Stimulated activated CD8-positive, alpha-beta memory T cell treated with anti-CD3 and anti-CD28 coated beads, Interleukin-4, amount 100 ng/mL, for 48 hours (primary cell): ENCODE results near the gene IL1RAP.

ENCODE experiments used
- DNase-seq: peaks from one replicate; pipeline ENCODE4 v3.0.0-alpha.2; 2020

The IL1RAP gene

GRCh38 chr3:190581041-190581541 lies 67.2 kb downstream of the IL1RAP start:
- DNase-seq, result no peak

- no peak for DNase-seq
These were observed 68.8 kb downstream of the IL1RAP start for GRCh38 chr3:190582667-190583066.

DNA sequence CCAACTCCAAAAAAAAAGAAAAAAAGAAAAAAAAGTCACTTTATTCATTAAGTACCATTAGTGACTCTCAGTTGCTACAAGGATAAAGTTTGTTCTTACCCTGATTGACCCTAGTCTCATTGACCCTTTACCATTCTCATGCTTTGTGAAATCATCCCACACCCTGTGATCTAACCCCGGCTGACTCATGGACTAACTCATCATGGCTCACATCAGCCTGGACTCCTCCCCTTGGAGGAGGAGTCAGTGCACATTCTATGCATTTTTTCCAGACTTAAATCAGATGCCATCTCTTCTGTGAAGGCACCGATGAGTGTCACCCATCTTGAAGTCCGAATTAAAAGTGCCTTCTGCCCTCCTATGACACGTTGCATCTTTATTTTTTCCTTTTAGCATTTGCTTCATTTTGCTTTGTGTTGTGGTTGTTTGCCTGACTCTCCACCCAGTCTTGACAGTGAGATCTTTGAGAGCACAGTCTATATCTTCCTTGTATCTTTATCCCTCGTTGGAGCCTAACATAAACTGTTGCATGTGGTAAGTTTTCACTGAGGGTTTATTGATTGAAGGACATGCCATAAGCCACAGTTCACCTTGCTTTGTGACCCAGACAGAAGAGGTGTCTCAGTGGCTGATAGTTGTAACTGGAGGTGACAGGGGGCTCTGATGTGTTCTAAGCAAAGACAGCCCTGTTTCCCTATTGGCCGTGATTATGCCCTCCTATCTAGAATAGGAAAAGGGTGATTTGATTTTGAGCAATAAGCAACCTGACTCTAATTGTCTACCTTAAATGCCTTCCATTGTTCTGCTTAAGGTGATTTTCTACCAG lies 72.1 kb downstream of the IL1RAP start:
- peak; percentile 70 for DNase-seq

- peak; percentile 45 for DNase-seq
These were observed 72.7 kb downstream of the IL1RAP start for GRCh38 chr3:190586631-190587011.

DNA sequence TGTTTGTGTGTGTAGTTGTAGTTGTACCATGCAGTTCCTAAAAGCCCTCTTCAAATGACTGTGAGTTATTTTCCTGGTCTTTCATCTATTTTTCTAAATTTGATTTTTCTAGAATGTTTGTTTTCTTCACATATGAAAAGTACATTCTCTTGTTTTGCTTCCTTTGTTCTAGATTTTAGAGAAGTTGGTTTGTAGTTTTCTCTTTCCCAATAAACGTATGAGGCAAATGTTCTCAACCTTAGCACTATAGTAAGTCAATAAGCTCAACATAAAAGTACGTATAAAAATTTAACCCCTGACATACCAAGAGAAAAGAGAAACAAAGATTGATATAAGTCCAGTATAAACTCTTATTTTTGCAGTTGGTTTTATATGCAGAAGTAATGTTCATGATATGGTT lies 74.7 kb downstream of the IL1RAP start:
- no peak for DNase-seq

DNA sequence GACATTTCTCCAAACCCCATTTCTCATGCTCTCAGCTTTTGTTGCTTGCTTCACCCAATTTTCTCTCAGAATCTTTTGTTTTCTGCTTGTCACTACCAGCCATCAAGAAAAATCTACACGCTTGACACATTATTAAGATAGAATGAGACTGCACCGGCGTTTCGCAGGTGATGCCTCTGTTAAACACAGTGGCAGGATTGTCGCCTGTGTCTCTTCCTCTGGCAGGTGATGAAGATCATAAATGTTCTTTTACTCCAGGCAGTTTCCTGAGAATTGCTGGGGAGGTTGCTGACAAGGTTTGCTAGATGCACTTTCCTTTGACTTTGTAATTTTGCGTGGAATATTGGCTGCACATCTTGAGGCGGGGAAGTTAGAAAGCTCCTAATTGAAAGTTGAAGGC lies 75.4 kb downstream of the IL1RAP start:
- DNase-seq, result no peak

DNA sequence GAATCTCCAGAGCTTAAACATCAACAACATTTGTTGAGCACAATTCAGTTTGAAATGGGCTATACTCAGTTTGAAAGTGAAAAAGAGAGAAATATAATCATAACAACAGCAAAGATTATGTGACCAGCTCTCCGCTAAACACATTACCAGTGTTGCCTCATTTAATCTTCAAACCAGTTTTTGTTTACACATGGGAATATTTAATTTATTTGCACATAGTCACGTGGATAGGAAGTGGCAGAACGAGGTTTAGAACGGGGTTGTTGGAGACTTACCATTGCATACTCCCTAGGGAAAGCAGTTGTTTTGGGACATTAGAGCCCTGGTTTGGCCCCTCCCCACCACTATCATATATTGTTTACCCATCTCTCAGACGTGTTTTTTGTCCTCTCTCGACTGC lies 77.2 kb downstream of the IL1RAP start:
- DNase-seq, result no peak

DNA sequence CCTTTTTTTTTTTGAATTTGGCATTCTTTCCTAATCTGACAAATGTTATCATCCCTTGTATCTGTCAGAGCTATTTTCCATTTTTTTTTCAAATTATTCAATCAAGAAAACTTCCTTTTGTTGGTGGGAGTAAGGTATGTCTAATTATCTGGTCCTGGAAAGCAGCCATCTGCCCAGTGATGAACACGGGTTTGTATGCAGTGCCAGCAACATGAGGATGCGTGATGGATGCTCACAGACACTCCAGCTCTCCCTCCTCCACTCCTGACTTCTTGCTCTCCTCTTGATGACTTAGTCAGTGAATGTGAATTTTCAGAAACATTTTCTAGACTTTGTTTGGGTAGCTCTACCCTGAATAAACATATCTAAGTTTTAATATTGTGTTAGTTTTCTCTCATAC lies 79.2 kb downstream of the IL1RAP start:
- no peak for DNase-seq

- DNase-seq, result no peak
These were observed 80.3 kb downstream of the IL1RAP start for GRCh38 chr3:190594171-190594570.

DNA sequence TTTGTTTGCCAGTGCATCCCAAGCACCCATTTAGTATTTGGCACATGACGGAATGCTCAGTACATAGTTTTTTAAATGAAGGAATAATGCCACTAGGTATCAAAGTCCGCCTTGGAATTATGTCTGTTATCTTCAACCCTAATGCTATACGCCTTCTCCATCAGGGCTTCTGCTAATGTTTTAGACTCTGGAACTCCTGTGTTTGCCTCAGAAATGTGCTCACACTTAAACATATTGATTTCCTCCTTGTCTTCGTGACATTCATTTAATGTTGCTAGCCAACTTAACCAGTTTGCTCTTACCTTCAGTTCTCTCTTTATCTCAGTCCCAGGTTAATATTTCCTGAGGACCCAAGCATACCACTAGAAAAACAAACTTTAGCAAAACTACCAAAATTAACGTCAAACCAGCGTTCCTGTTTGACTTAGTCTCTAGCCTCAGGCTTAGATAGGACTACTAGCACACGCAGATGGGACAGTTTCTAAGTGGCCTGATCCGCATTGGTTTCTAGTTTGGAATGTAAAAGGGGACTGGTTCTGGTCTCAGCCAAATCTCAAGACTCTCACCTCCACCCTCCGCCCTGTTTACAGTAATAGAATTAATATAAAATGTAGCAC lies 81.4 kb downstream of the IL1RAP start:
- DNase-seq, result no peak

DNA sequence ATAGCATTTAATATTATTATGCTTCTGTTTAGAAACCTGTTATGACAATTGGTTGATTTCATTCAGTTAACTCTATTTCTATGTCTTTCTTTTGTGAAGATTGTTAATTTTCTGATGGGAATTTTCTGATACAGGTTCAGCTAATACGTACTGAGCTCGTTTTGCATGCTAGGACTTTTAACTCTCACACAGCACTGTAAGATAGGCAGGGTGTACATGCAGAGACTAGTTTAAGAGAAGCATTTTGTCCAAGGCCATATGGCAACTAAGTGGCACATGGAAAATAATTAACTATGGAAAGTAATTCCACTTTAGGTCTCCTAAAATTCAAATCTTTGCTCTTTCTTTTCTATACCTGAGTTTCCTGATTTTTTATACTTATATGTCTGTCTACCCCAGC lies 81.9 kb downstream of the IL1RAP start:
- no peak for DNase-seq

DNA sequence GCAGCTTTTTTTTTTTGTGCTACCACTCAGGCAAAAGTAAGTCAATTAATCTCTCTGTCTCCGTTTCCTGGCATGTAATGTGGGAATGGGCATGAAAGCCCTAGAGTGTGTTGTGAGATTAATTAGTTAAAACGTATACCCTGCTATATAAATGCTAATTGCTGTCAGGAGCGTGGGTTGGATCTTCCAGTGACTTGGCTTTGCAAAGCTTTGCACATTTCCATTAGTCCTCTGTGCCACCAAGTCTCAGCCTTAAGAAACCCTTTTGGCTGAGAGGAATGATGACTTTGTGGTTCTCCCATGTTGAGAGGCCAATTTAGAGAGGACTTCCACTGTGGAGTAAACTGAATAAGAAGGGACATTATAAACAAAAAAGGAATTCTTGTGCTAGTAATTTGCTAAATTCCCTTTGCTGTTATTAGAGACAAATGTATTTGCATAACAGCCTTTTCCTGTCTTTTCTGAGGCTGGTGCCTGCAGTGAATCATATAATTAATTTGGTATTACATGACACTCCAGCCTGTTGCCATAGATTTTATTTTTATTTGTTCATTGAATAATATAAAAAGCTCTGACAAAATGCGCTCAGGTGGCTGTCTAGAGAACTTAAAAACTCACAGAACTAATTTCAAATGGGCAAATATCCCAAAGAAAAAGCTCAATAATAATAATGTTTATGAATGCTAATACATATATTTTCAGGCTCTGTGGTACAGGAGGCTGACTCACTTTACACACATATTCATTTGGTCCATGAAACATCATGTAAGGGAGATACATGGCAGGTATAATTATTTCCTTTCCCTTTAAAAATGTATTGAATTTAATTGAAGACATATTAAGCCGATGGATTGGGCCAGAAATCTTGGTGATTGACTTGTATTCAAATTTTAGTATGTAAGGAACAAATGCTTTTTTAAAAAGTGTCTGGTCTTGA lies 82.7 kb downstream of the IL1RAP start:
- DNase-seq, result no peak

- DNase-seq, result no peak
These were observed 83.4 kb downstream of the IL1RAP start for GRCh38 chr3:190597291-190597690.

DNA sequence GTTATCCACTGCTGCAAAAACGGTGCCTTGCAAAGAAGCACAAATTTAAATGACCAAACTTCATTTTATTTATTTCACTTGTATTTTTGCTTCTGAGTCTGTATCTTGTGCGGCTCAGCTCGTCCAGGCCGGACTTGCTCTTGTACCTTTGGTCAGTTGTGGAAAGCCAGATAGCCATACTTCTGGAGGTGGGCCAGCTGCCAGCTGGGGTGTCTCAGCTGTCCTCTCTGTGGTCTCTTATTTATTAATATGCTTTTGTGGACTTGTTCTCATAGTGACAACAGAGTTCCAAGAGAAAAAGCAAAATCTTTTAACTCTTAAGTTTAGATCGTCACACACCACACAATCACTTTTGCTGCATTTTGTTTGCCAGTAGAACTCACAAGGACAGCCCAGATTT lies 87.7 kb downstream of the IL1RAP start:
- DNase-seq, result no peak

GRCh38 chr3:190605385-190605784 lies 91.5 kb downstream of the IL1RAP start:
- no peak for DNase-seq

GRCh38 chr3:190606596-190606995 lies 92.7 kb downstream of the IL1RAP start:
- DNase-seq, result no peak

GRCh38 chr3:190607021-190607420 lies 93.1 kb downstream of the IL1RAP start:
- no peak for DNase-seq

DNA sequence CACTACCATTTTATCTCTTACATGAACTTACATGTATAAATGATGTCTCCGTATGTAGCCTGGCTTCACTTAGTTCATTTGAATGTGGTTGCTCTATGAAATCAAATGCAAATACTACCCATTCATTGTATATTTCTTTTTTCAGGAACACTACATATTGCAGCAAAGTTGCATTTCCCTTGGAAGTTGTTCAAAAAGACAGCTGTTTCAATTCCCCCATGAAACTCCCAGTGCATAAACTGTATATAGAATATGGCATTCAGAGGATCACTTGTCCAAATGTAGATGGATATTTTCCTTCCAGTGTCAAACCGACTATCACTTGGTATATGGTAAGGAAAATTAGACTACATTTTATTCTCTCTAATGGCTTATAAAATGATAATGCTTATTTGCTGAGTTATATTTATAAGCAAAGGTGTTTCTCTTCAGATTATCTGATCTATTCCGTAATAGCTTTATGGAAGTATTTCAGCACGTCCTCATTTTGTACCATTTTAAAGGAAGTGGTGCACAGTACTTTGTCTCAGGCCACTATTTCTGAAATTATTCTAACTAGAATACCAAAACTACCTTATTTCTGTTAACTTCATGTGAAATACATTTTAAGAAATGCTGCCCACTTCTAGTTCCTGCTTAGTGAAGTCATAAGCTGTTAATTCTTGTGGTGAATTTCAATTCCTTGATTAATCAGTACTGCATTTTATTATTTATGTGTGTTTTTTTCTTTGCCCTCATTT lies 95.1 kb downstream of the IL1RAP start:
- DNase-seq, result no peak

DNA sequence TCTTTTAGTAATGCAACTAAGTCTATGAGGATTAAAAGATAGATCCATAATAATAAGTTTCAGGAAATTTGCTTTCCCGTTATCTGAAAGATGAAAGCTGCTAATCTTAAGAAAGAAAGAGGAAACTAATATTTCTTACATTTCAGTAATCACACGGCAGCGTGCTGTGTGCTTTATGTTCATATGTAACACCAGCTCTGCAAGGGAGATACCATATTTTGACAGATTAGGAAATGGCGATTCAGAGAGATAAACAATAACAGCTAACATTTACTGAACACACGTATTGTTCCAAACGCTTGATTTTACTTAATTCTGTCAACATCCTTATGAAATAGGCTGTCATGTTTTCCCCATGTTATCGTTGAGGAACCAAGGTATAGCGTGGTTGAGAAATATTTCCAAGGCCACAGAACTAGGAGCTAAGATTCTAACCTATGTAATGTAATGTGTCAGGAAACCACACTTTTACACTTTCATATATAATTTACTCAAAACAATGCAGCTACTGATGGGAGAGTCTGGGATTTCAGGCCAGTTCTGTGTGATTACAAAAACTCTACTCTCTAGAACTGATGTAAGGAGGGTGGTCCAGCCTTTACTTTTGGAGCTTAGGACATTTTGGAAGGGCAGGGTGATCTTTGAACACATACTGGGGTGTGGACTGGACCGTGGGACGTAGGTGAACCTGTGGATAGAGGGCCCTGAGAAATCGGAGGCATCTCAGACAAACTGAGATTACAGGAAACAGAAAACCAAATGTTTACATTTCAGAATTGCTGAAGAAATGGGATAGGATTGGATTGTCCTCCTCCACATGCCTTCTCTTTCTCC lies 100.6 kb downstream of the IL1RAP start:
- no peak for DNase-seq

DNA sequence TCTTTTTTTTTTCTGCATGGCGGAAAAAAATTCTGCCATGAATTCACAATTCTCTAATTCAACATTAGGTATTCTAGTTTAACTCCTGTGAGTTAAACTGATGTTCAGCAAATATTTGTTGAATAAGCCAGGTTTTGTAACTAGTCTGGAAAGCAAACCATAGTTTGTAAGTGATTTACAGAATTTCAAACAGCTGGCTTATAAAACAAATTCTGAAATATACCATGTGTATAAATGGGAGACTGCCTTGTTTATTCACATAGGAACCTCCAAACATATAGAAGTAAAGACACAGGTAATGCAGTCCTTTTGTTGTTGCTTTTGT lies 101.1 kb downstream of the IL1RAP start:
- no peak for DNase-seq

DNA sequence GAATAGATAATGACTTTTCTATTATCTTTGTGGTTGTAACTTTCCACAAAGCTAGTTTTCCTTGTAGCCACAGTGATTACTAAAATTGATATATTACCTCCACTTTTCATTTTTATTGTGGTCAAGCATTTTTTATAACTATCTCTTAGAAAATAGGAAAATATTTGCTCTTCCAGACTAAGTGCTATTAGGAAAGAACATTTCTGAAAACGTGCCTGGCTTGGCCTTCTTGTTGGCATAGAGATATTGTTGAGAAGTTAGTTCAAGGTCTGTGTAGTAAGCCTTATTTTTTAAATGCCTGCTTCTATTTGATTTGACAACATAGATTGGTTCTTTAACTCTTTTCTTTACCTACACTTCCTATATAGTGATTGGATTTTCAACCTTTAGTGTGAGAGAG lies 101.7 kb downstream of the IL1RAP start:
- DNase-seq, result no peak

DNA sequence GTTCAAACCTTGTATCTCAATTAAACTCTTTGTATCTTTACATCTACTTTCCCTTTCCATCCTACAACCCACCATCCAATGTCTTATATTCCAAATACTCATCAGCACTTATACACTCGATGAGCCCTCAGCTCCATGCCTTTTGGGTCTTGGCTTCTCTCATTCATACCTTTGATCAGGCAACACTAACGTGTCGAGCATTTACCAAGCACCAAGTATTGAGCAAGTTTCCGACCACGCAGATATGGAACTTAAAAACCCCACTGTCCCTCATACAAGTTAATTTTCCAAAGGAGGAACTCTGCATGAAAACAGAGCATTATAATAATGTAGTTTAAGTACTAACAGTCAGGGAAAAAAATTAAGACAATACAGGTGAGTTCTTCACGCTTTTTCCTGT lies 102.8 kb downstream of the IL1RAP start:
- peak; percentile 46 for DNase-seq
